Measurements from ENCODE around the gene CTIF.

DNA sequence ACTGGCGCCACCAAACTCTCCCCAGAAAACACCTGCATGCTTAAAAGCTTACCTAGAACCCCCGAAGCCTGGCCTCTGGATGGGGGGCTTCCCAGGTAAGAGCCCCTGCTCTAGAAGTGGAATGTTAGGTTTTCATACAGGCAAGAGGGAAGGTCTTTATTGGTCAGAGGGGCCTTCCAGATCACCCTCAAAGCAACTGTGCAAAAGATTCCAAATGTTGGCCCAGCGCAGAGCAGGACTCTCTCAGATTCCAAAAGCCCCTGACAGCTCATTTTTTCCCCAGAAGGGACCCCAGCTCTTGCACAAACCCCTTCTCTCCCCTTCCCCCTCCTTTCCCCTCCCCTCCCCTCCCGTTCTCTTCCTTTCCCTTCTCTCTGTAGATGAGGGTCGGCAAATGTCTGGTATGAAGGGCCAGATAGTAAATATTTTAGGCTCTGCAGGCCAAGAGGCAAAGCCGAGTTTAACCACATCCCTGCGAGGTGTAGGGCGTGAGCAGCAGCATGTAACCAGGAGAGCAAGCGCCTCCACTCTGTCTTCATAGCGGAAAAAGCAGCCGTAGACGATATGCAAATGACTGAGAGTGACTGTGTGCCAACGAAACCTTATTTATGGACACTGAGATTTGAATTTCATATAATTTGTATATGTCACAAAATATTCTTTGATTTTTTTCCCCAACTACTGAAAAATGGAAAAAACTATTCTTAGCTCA is 295.0 kb downstream of the CTIF start:
- TF ChIP-seq, protein P1, sequence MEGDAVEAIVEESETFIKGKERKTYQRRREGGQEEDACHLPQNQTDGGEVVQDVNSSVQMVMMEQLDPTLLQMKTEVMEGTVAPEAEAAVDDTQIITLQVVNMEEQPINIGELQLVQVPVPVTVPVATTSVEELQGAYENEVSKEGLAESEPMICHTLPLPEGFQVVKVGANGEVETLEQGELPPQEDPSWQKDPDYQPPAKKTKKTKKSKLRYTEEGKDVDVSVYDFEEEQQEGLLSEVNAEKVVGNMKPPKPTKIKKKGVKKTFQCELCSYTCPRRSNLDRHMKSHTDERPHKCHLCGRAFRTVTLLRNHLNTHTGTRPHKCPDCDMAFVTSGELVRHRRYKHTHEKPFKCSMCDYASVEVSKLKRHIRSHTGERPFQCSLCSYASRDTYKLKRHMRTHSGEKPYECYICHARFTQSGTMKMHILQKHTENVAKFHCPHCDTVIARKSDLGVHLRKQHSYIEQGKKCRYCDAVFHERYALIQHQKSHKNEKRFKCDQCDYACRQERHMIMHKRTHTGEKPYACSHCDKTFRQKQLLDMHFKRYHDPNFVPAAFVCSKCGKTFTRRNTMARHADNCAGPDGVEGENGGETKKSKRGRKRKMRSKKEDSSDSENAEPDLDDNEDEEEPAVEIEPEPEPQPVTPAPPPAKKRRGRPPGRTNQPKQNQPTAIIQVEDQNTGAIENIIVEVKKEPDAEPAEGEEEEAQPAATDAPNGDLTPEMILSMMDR (conservative IDR thresholded peaks at IDR 0.05; ENCODE audit: low read length): no peak
- TF ChIP-seq EZH2phosphoT487 (IDR thresholded peaks at IDR 0.05; ENCODE audit: borderline replicate concordance, low read depth, low read length): no peak

Measured in OCI-LY7 (cell line).